Osteocyte (in vitro differentiated cells): ENCODE data around the gene LPGAT1. TPM values are rescaled to one million over a fixed set of nuclear protein-coding genes. Genes with fewer than 3 reads are reported as not detected.

Experiments used
- DNase-seq: peaks from one replicate; pipeline ENCODE4 v3.0.0; 2021; ENCODE audit warnings: mixed read lengths; ENCODE audit not compliant: unreplicated experiment; ENCODE audit errors: extremely low spot score
- H3K27ac Mint-ChIP-seq: one replicate; pipeline ENCODE4 v1.8.0; 2021; ENCODE audit warnings: mild to moderate bottlenecking, mixed read lengths; ENCODE audit not compliant: unreplicated experiment
- H3K27me3 Mint-ChIP-seq: one replicate; pipeline ENCODE4 v1.8.0; 2021; ENCODE audit warnings: mixed read lengths; ENCODE audit not compliant: unreplicated experiment
- H3K36me3 Mint-ChIP-seq: one replicate; pipeline ENCODE4 v1.8.0; 2021; ENCODE audit warnings: mixed read lengths; ENCODE audit not compliant: unreplicated experiment
- H3K4me1 Mint-ChIP-seq: one replicate; pipeline ENCODE4 v1.8.0; 2021; ENCODE audit warnings: mixed read lengths; ENCODE audit not compliant: unreplicated experiment
- H3K4me3 Mint-ChIP-seq: one replicate; pipeline ENCODE4 v1.8.0; 2021; ENCODE audit warnings: mild to moderate bottlenecking, moderate library complexity, mixed read lengths; ENCODE audit not compliant: unreplicated experiment
- H3K9me3 Mint-ChIP-seq: one replicate; pipeline ENCODE4 v1.8.0; 2021; ENCODE audit warnings: mixed read lengths; ENCODE audit not compliant: unreplicated experiment
- total RNA-seq: library from RNA; stranded (reverse); gene quantifications from 2 replicates; pipeline ENCODE4 v1.2.1, GENCODE V29; 2021
- TF ChIP-seq, protein P1 (sequence below): fragments of 200-600 bp; sonication (generic); IDR thresholded peaks from 2 replicates; pipeline ENCODE4 v1.5.0; 2021; ENCODE audit warnings: antibody characterized with exemption, mild to moderate bottlenecking, moderate library complexity

Gene LPGAT1
- total RNA-seq, 1 donor from 2014 or later: 51.3 TPM

DNA sequence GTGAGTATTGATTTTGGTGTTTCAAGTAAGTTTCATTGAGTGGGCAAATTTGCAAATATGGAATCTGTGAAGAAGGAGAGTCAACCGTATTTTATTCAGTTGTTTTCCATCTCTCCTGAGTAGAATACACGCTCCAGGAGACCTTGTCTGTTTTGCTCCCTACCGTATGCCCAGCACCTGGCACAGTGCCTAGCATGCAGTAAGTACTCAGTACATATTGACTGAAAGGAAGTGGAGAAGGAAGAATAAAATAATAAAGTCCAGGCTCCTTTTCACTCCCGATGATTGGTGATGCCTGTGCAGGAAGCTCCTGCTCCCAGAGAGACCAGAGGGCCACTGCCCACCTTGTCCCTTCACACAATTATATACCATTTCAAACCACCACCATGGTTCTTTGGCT lies 95.8 kb downstream of the LPGAT1 start:
- TF ChIP-seq, protein P1, sequence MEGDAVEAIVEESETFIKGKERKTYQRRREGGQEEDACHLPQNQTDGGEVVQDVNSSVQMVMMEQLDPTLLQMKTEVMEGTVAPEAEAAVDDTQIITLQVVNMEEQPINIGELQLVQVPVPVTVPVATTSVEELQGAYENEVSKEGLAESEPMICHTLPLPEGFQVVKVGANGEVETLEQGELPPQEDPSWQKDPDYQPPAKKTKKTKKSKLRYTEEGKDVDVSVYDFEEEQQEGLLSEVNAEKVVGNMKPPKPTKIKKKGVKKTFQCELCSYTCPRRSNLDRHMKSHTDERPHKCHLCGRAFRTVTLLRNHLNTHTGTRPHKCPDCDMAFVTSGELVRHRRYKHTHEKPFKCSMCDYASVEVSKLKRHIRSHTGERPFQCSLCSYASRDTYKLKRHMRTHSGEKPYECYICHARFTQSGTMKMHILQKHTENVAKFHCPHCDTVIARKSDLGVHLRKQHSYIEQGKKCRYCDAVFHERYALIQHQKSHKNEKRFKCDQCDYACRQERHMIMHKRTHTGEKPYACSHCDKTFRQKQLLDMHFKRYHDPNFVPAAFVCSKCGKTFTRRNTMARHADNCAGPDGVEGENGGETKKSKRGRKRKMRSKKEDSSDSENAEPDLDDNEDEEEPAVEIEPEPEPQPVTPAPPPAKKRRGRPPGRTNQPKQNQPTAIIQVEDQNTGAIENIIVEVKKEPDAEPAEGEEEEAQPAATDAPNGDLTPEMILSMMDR: no peak
- Mint-ChIP-seq H3K36me3 (no peaks in the 10 kb centered on the region), H3K4me1 (peaks cover 45% of the 10 kb centered on the region), H3K27me3 (no peaks in the 10 kb centered on the region), H3K4me3 (no peak overlapping the region), H3K27ac (peak overlapping the region; percentile 92), H3K9me3 (no peaks in the 10 kb centered on the region)
- DNase-seq: no peak

DNA sequence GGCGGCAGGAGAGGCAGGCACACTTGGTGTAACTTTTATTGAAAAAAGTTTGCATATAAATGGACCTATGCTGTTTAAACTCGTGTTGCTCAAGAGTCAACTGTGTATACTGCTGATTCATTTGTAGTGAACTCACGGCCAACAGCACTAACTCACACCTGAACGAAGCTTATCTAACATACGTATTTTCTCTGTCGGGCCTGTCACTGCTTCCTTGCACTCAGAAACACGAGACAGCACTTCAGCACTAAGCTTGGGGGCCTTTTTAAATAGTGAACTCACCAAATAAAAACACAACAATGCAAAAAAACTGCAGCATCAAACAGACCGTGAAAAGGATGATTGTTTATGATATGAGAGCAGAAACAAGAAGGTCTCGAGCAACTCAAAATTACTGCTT lies 96.2 kb downstream of the LPGAT1 start:
- no peak overlapping the region for H3K4me3 Mint-ChIP-seq
- TF ChIP-seq, protein P1: no peak
- no peak for DNase-seq

DNA sequence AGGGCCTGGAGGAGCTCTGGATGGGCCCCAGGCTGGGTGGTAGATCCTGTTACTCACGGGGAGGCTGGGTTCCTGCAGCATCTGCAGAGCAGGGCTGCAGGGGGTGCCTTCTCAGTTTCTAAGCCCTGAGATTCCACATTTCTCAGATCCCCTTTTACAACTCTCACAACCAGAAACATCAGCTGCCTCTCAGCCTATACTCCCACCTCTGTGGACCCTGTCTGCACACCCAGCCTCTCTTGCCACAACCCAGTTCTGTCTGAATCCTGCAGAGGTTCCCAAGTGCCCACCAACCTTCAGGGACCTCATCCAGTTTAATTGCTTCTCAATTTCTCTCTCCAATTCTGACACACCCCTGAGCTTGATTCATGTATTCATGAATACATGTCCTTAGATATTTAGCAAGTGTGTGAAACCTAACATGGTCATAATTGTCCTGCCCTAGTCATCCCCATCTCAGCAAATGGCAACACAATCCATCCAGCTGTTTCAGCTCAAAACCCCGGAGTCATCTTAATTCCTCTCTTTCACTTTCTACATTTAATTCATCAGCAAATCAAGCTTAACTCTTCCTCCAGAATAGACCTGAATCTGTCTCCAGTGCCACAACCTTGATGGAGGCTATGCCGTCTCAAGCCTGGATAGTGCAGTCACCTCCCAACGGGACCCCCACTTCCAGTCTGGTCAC lies 98.1 kb downstream of the LPGAT1 start:
- TF ChIP-seq, protein P1: no peak
- Mint-ChIP-seq H3K27ac (no peak overlapping the region), H3K27me3 (no peaks in the 10 kb centered on the region), H3K9me3 (no peaks in the 10 kb centered on the region), H3K4me3 (no peak overlapping the region), H3K36me3 (no peaks in the 10 kb centered on the region), H3K4me1 (peaks cover 33% of the 10 kb centered on the region)
- no peak for DNase-seq

More for the DNA sequence above, 96.2 kb downstream of the LPGAT1 start:
- no peaks in the 10 kb centered on the region for H3K36me3 Mint-ChIP-seq
- peak overlapping the region; percentile 12 for H3K27ac Mint-ChIP-seq
- no peaks in the 10 kb centered on the region for H3K27me3 Mint-ChIP-seq
- peaks cover 45% of the 10 kb centered on the region for H3K4me1 Mint-ChIP-seq
- no peaks in the 10 kb centered on the region for H3K9me3 Mint-ChIP-seq

DNA sequence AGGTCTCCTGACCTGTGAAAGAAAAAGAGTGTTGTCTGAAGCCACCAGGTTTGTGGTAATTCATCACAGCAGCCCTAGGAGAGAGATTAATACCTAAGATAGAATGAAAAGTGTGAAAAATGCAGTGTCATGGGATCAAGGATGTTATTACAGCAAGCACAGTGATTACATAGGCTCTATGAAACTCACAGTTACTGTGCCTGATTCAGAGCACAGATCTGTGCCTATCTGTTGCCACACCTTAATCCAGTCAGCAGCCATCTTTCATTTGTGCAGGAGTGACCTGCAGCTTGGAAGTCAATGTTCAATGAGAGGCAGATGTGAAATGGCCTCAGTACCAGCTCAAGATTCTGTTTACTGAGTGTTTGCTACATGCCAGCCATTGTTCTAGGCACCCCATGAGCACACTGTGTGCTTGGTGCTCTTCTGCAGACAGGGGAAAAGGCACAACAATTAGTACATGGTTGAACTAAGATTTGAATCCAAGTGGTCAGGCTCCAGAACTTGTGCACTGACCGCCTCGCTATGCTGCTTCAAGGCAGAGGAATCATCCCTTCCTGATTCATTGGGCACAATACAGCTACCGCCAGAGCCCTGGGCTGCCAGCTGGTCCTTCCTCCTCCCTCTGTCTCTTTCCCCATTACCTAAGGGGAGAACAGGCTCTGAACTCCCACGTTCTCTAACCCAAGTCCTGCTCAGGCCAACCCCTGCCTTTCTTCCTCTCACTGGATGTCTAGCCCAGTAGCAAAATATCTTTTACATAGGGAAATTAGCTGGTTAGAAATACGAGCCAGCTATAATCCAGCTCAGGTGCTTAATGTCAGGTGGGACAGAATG lies 98.9 kb downstream of the LPGAT1 start:
- TF ChIP-seq, protein P1: no peak

DNA sequence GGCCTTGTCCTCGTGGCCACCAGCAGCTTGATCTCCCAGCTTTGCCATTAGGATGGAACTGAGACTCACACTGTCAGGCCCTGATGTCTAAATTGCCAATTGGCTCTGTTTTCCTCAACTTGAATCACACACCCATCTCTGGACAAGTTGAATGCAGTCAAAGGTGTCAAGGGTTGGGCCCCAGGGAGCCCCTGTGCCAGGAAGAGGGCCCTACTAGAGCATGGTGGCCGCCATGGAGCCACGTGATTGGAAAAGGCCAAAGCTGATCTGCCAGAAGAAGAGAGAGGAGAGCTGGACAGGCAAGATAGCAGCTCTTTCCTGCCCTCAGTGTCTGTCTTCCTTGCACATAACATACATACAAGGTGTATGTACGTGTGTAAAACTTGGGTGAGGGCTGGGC lies 100.2 kb downstream of the LPGAT1 start:
- DNase-seq: no peak
- TF ChIP-seq, protein P1: no peak

More for the DNA sequence above, 98.9 kb downstream of the LPGAT1 start:
- Mint-ChIP-seq H3K4me3 (no peak overlapping the region), H3K4me1 (peaks cover 29% of the 10 kb centered on the region), H3K27ac (no peak overlapping the region), H3K36me3 (no peaks in the 10 kb centered on the region), H3K27me3 (no peaks in the 10 kb centered on the region), H3K9me3 (no peaks in the 10 kb centered on the region)
- DNase-seq: no peak

More for the DNA sequence above, 100.2 kb downstream of the LPGAT1 start:
- no peak overlapping the region for H3K27ac Mint-ChIP-seq
- peaks cover 16% of the 10 kb centered on the region for H3K4me1 Mint-ChIP-seq
- no peaks in the 10 kb centered on the region for H3K9me3 Mint-ChIP-seq
- H3K4me3 Mint-ChIP-seq: no peak overlapping the region
- H3K27me3 Mint-ChIP-seq: no peaks in the 10 kb centered on the region
- H3K36me3 Mint-ChIP-seq: no peaks in the 10 kb centered on the region
